ENCODE results near the gene U2AF2. TPM values are rescaled to one million over a fixed set of nuclear protein-coding genes. Genes with fewer than 3 reads are reported as not detected.

The U2AF2 gene
- total RNA-seq, 1 experiment from 2014 or later = 321 TPM

DNA sequence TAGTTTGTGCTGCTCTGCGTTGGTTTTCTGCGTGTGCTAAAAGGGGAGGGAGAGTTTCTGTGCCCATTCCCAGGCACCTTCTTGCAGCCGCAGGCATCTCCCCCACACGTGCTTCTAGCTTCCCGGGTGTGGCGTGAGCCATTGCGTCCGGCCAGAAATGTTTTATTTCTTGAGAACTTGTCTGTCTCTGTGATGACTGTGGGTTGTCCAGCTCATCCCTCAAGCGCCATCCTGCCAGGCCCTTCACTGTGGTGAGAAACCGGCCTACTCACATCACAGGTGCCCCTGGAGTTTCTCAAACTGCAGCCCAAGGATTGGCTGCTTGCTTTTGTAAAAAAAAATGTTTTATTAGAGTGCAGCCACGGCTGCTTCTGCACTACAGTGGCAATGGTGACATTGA lies 44.4 kb downstream of the U2AF2 start:
- Histone ChIP-seq H2BK20ac (ENCODE audit: low read depth, low read length, poor library complexity, severe bottlenecking) (no peak overlapping the region), H3K9me3 (ENCODE audit: control insufficient read depth, low read depth, low read length) (no peaks in the 10 kb centered on the region), H4K91ac (ENCODE audit: insufficient read length, low read depth, low read length) (no peak overlapping the region), H3K4ac (ENCODE audit: low read depth, low read length) (no peak overlapping the region), H2AFZ (ENCODE audit: low read length) (no peak overlapping the region), H3K79me2 (ENCODE audit: insufficient read depth, low read length) (no peaks in the 10 kb centered on the region), H2BK12ac (ENCODE audit: insufficient read length, low read depth, low read length) (no peak overlapping the region), H3T11ph (ENCODE audit: low read length) (no peak overlapping the region), H4K8ac (replicated peaks; ENCODE audit: insufficient read length, low read depth, low read length) (no peak overlapping the region), H3K18ac (ENCODE audit: insufficient read length, low read depth, low read length) (no peak overlapping the region), H2BK5ac (ENCODE audit: insufficient read length, low read length) (no peak overlapping the region), H3K14ac (ENCODE audit: insufficient read depth, low read length) (no peak overlapping the region), H2BK15ac (ENCODE audit: low read depth, low read length) (no peak overlapping the region), H3K27ac (ENCODE audit: insufficient read length, low read depth, low read length) (no peak overlapping the region), H3K4me1 (ENCODE audit: insufficient read depth, low read length) (no peaks in the 10 kb centered on the region), H3K79me1 (ENCODE audit: insufficient read depth, low read depth, low read length, poor library complexity, severe bottlenecking) (no peaks in the 10 kb centered on the region), H3K4me2 (ENCODE audit: insufficient read depth, insufficient read length, low read length) (no peak overlapping the region), H3K23ac (ENCODE audit: insufficient read length, low read depth, low read length) (no peak overlapping the region), H3K56ac (ENCODE audit: insufficient read length, low read depth, low read length) (no peak overlapping the region), H3K27me3 (ENCODE audit: insufficient read depth, low read length) (no peaks in the 10 kb centered on the region), H2AK5ac (ENCODE audit: insufficient read length, low read length) (no peak overlapping the region), H2BK120ac (ENCODE audit: low read depth, low read length, poor library complexity, severe bottlenecking) (no peak overlapping the region), H4K5ac (ENCODE audit: insufficient read length, low read depth, low read length) (no peak overlapping the region), H3K9ac (ENCODE audit: extremely low read depth, insufficient read length, low read length) (no peak overlapping the region), H3K23me2 (ENCODE audit: insufficient read length, low read depth, low read length, poor library complexity, severe bottlenecking) (no peaks in the 10 kb centered on the region), H4K20me1 (ENCODE audit: control insufficient read depth, insufficient read depth, insufficient read length) (no peaks in the 10 kb centered on the region)
- TF ChIP-seq CTCF (conservative IDR thresholded peaks at IDR 0.05) = no peak
- Mint-ChIP-seq H3K4me1 (no peaks in the 10 kb centered on the region), H3K27ac (no peak overlapping the region; a peak in 2 of 7 replicates), H3K36me3 (ENCODE audit: insufficient read depth in 1 of 3, low read depth in 3 of 3) (peaks cover 38 to 73% (median 70%) of the 10 kb centered on the region in 3 experiments), H3K27me3 (ENCODE audit: low read depth) (peaks cover 8% of the 10 kb centered on the region), H3K9me3 (peaks cover 8 to 30% of the 10 kb centered on the region in 2 experiments), H3K4me3 (no peak overlapping the region; a peak in 1 of 5 replicates)
- WGBS (ENCODE audit: extremely low coverage, insufficient read length, low lambda C conversion rate) = no CpG with 5 or more reads among the region's 11 CpGs
- DNase-seq = no peak
